GM21381 (cell line): ENCODE measurements around the gene MYO18A.

ENCODE experiments used
- ATAC-seq: cut with Tn5 transposase; IDR thresholded peaks from one replicate; pipeline ENCODE4 v1.9.1; 2021; ENCODE audit warnings: mild to moderate bottlenecking, moderate library complexity; ENCODE audit not compliant: unreplicated experiment

MYO18A gene

GRCh38 chr17:29059281-29059680, 120.9 kb downstream of the MYO18A start:
- ATAC-seq, result no peak

- no peak for ATAC-seq
Measured at GRCh38 chr17:29058391-29058790, 121.8 kb downstream of the MYO18A start.

GRCh38 chr17:29057361-29057760, 122.8 kb downstream of the MYO18A start:
- ATAC-seq, result no peak

- ATAC-seq, result no peak
Measured at GRCh38 chr17:29054835-29055234, 125.4 kb downstream of the MYO18A start.

GRCh38 chr17:29051731-29052130, 128.5 kb downstream of the MYO18A start:
- ATAC-seq, result no peak

- no peak for ATAC-seq
Measured at GRCh38 chr17:29051194-29051593, 129.0 kb downstream of the MYO18A start.

- ATAC-seq, result no peak
Measured at GRCh38 chr17:29050176-29050575, 130.0 kb downstream of the MYO18A start.

- ATAC-seq, result no peak
Measured at GRCh38 chr17:29049541-29050145, 130.6 kb downstream of the MYO18A start.

GRCh38 chr17:29048440-29049368, 131.5 kb downstream of the MYO18A start:
- no peak for ATAC-seq

GRCh38 chr17:29046473-29046839, 133.7 kb downstream of the MYO18A start:
- ATAC-seq, result no peak

- ATAC-seq, result no peak
Measured at GRCh38 chr17:29045734-29046472, 134.3 kb downstream of the MYO18A start.

GRCh38 chr17:29045026-29045425, 135.2 kb downstream of the MYO18A start:
- no peak for ATAC-seq

- no peak for ATAC-seq
Measured at GRCh38 chr17:29043539-29044145, 136.6 kb downstream of the MYO18A start.

GRCh38 chr17:29042679-29043538, 137.3 kb downstream of the MYO18A start, which contains the start of gene PIPOX:
PIPOX (plus strand) TSS chr17:29043141; CDS start chr17:29043226, 85 bp downstream.
- no peak for ATAC-seq

GRCh38 chr17:29042026-29042678, 138.0 kb downstream of the MYO18A start:
- no peak for ATAC-seq

GRCh38 chr17:29041571-29041970, 138.6 kb downstream of the MYO18A start:
- ATAC-seq, result no peak

- ATAC-seq, result no peak
Measured at GRCh38 chr17:29041091-29041490, 139.1 kb downstream of the MYO18A start.

GRCh38 chr17:29039764-29040598, 140.2 kb downstream of the MYO18A start:
- ATAC-seq, result no peak
